D721Med (cell line): ENCODE results near the gene TPX2.

ENCODE experiments used
- DNase-seq: peaks from one replicate; pipeline ENCODE4 v3.0.0; 2011; ENCODE audit warnings: low spot score; ENCODE audit not compliant: insufficient read length
- FAIRE-seq: peaks from 2 replicates; lab custom pipeline; 2011; peaks lifted over from hg19 to GRCh38; lab: Jason Lieb, UNC
- CTCF ChIP-seq: IDR thresholded peaks from 2 replicates; pipeline ENCODE4 v1.5.1; 2012; ENCODE audit warnings: mild to moderate bottlenecking, control low read depth; ENCODE audit not compliant: insufficient read depth; ENCODE audit errors: missing control alignments

The TPX2 gene

GRCh38 chr20:31759836-31760518, 20.9 kb downstream of the TPX2 start:
- DNase-seq (no peak), FAIRE-seq (no peak)
- TF ChIP-seq CTCF, result no peak

GRCh38 chr20:31760519-31761240, 21.6 kb downstream of the TPX2 start:
- no peak for TF ChIP-seq CTCF
- no peak for DNase-seq
- no peak for FAIRE-seq

- FAIRE-seq, result no peak
- no peak for DNase-seq
- TF ChIP-seq CTCF, result no peak
Measured at GRCh38 chr20:31764641-31765305, 25.7 kb downstream of the TPX2 start.

GRCh38 chr20:31767805-31768204, 28.7 kb downstream of the TPX2 start:
- no peak for TF ChIP-seq CTCF
- no peak for FAIRE-seq

GRCh38 chr20:31769681-31770080, 30.6 kb downstream of the TPX2 start:
- no peak for DNase-seq
- FAIRE-seq, result no peak
- TF ChIP-seq CTCF, result no peak

More at GRCh38 chr20:31767805-31768204, 28.7 kb downstream of the TPX2 start:
- DNase-seq, result no peak

- FAIRE-seq, result no peak
- no peak for DNase-seq
- no peak for TF ChIP-seq CTCF
Measured at GRCh38 chr20:31770243-31770642, 31.2 kb downstream of the TPX2 start.

- no peak for DNase-seq
- FAIRE-seq, result no peak
- no peak for TF ChIP-seq CTCF
Measured at GRCh38 chr20:31774408-31774807, 35.3 kb downstream of the TPX2 start.
